ENCODE measurements around the gene TNFAIP6.

The TNFAIP6 gene

DNA sequence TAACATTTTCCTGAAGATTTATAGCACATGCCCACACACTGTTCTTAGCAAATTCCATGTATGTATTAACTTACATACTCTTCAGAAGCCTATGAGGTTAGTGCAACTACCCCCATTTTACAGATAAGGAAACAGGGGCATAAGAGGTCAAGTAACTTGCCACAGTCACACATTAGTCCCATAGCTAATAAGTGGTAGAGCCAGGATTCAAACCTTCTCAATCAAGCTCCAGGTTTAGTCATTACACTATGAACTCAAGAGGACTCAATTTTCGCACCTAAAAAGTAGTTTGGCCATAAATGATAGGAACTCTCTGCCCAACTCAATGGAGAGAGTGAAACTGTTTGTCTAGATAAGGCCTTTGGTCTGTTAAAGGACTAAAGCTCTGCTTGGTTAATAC is 42.6 kb downstream of the TNFAIP6 start:
- no peak overlapping the region for H3K4me3 ChIP-seq
- TF ChIP-seq, protein P1, sequence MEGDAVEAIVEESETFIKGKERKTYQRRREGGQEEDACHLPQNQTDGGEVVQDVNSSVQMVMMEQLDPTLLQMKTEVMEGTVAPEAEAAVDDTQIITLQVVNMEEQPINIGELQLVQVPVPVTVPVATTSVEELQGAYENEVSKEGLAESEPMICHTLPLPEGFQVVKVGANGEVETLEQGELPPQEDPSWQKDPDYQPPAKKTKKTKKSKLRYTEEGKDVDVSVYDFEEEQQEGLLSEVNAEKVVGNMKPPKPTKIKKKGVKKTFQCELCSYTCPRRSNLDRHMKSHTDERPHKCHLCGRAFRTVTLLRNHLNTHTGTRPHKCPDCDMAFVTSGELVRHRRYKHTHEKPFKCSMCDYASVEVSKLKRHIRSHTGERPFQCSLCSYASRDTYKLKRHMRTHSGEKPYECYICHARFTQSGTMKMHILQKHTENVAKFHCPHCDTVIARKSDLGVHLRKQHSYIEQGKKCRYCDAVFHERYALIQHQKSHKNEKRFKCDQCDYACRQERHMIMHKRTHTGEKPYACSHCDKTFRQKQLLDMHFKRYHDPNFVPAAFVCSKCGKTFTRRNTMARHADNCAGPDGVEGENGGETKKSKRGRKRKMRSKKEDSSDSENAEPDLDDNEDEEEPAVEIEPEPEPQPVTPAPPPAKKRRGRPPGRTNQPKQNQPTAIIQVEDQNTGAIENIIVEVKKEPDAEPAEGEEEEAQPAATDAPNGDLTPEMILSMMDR (IDR thresholded peaks at IDR 0.05) = no peak
- H3K27ac ChIP-seq = no peak overlapping the region
- no peak for DNase-seq (ENCODE audit: low spot score)

DNA sequence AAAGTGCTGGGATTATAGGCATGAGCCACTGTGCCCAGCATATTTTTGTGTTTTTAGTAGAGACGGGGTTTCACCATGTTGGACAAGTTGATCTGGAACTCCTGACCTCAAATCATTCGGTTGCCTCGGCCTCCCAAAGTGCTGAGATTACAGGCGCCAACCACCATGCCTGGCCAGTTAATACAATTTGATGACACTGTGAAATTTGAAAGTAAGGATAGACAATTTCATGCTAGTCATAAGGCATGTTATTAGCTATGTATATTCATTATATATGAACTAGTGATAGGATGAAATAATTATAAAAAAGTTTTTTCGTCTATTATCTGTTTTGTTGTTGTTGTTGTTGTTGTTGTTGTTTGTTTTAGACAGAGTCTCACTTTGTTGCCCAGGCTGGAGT is 43.8 kb downstream of the TNFAIP6 start:
- TF ChIP-seq, protein P1 (IDR thresholded peaks at IDR 0.05) = no peak
- DNase-seq (ENCODE audit: low spot score) = no peak
- Histone ChIP-seq H3K4me3 (no peak overlapping the region), H3K27ac (no peak overlapping the region)

DNA sequence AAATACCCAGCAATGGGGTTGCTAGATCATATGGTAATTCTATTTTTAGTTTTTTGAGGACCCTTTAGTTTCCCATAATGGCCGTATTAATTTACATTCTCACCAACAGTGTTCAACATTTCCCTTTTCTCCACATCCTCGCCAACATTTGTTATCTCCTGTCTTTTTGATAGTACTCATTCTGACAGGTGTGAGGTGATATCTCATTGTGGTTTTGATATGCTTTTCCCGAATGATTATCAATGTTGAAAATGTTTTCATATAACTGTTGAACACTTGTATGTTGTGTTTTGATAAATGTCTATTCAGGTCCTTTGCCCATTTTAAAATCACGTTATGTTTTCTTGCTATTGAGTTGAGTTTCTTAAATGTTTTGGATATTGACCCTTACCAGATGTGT is 46.5 kb downstream of the TNFAIP6 start:
- TF ChIP-seq, protein P1 (IDR thresholded peaks at IDR 0.05) = no peak
- Histone ChIP-seq H3K27ac (no peak overlapping the region), H3K4me3 (no peak overlapping the region)
- no peak for DNase-seq (ENCODE audit: low spot score)

DNA sequence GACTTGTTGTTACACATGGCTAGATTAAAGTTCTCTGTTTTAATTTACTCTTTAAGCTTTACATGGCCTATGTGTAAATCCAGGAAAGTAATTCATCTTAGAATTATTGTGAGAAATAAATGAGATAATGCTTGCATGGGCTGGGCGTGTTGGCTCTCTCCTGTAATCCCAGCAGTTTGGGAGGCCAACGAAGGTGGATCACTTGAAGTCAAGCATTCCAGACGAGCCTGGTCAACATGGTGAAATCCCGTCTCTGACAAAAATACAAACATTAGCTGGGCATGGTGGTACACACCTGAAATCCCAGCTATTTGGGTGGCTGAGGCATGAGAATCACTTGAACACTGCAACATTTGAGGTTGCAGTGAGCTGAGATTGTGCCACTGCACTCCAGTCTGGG is 48.0 kb downstream of the TNFAIP6 start:
- Histone ChIP-seq H3K27ac (no peak overlapping the region), H3K4me3 (no peak overlapping the region)
- TF ChIP-seq, protein P1 (IDR thresholded peaks at IDR 0.05) = no peak
- no peak for DNase-seq (ENCODE audit: low spot score)

DNA sequence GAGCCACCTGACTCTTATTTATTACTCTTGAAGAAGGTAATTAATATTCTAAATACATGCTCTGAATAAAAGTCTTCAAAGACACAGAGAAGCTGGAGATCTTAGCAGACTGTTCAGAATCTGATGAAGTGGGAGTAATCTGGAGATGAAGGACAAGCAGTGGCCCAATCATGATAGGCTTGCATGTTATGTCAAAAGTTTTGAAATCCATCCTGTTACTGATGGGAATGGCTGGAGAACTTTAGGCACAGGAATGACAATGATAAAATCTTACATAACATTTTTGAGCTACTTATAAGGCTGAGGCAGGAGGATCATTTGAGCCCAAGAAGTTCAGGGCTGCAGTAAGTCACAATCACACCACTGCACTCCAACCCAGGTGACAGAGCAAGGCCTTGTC is 49.9 kb downstream of the TNFAIP6 start:
- TF ChIP-seq, protein P1 (IDR thresholded peaks at IDR 0.05) = no peak
- DNase-seq (ENCODE audit: low spot score) = no peak
- no peak overlapping the region for H3K4me3 ChIP-seq
- no peak overlapping the region for H3K27ac ChIP-seq

DNA sequence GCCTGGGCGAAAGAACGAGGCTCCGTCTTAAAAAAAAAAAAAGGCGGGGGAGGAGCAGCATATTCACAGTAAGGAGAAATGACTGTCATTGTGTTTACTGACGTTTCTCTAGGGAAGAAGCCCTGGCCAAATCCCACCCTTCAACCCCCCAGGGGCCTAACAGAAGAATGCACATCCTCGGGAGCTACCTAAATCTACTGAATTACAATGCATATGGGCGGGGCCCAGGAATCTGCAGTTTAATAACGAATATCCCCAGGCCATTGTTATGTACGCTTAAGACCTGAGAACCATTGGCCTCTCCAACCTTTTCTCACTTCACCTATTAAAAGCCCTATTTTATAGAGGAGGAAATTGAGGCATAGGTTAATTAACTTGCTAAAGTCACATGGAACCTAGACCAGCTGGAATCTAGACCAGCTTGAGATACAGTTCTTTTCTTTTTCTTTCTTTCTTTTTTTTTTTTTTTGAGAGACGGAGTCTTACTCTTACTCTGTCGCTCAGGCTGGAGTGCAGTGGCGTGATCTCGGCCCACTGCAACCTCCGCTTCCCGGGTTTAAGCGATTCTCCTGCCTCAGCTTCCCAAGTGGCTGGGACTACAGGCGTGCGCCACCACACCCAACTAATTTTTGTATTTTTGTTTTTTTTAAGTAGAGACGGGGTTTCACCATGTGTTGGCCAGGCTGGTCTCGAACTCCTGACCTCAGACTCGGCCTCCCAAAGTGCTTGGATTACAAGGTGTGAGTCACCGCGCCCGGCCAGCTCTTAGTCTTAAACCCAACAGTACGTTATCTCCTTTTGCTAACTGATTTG is 51.6 kb downstream of the TNFAIP6 start:
- DNase-seq (ENCODE audit: low spot score) = no peak
- TF ChIP-seq, protein P1 (IDR thresholded peaks at IDR 0.05) = no peak
- peak overlapping the region; percentile 94 to 96 for H3K27ac ChIP-seq

More for the DNA sequence above, 51.6 kb downstream of the TNFAIP6 start:
- peak overlapping the region; percentile 87 for H3K4me3 ChIP-seq
